Pulmonary artery endothelial cell (primary cell): ENCODE measurements around the gene CD6. TPM values are rescaled to one million over a fixed set of nuclear protein-coding genes. Genes with fewer than 3 reads are reported as not detected.
"Not testable (repeated sequence)": the region's sequence is repeated elsewhere in the genome, so short reads cannot be mapped to it uniquely, and the experiment has no call there.

Source experiments
- DNase-seq: peaks from one replicate; pipeline ENCODE4 v3.0.0-alpha.2; 2011; ENCODE audit warnings: low read depth, low spot score
- total RNA-seq: library from RNA; depleted of rRNA; stranded (reverse); fragments of >200 nt; gene quantifications from 2 replicates; pipeline ENCODE4 v1.2.3, GENCODE V29; 2014

CD6 gene
- total RNA-seq, 1 donor from 2014 or later = not detected

DNA sequence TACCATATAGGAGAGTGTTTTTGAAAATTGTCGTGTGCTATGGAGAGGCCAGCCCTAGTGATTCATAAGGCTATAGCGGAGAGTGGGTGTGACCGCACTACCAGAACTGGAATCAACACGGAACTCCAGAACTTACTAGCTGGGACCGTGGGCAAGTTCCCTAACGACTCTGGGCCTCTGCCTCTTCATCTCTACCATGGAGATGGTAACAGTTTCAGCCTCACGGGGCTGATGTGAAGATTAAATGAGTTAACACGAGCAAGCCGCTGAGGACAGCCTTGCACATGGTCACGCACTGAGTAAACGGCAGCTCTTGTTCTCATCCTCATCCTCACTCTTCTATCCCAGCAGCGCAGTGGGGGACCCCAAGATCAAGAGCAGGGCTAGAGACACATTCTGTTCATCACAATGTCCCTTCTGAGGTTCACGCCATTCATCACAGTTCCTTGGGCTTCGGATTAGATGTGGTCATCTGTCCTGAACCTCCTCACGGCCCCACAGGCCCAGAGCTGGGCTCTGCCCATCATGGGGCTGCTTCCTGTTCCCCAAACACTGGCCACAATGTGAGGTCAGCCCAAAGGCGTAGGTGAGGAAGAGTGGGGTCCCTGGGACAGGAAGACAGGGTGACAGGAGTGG, 83.6 kb downstream of the CD6 start:
- DNase-seq = no peak

DNA sequence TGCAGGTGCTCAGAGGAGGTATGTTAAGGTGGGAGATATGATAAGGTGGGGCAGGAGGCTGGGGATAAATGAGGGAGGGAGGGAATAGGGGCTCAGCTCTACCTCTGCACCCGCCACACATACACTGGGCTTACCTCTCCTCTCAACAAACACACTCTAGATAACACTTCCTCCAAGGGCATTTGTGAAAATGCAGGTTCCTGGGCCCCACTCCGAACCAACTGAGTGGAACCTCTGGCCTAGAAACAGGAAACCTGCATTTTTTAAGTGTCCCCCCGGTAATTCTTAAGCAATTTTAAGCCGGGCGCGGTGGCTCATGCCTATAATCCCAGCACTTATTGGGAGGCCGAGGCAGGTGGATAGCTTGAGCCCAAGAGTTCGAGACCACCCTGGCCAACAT, 84.3 kb downstream of the CD6 start:
- DNase-seq = no peak

DNA sequence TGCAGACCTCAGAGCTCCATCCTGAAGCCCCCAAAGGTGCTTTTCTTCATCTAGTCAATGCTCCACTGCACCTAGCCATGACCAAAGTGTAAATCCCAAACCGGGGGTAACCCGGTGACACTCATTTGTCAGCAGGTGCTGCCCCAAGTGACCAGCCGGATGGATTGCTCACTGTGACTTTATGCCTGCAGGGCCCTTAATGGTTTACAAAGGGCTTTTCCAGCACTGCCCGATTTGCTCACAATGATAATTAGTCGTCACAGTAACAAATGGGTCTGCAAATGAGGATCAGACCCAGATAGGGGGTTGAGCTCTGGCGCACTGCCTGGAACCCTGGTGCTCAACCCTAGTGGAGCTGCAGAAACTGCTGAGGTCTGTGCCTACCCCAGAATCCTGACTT, 85.1 kb downstream of the CD6 start:
- no peak for DNase-seq

GRCh38 chr11:61056981-61057380, 85.5 kb downstream of the CD6 start:
- DNase-seq = no peak

- DNase-seq = no peak
Observed at GRCh38 chr11:61057615-61058014, 86.1 kb downstream of the CD6 start.

DNA sequence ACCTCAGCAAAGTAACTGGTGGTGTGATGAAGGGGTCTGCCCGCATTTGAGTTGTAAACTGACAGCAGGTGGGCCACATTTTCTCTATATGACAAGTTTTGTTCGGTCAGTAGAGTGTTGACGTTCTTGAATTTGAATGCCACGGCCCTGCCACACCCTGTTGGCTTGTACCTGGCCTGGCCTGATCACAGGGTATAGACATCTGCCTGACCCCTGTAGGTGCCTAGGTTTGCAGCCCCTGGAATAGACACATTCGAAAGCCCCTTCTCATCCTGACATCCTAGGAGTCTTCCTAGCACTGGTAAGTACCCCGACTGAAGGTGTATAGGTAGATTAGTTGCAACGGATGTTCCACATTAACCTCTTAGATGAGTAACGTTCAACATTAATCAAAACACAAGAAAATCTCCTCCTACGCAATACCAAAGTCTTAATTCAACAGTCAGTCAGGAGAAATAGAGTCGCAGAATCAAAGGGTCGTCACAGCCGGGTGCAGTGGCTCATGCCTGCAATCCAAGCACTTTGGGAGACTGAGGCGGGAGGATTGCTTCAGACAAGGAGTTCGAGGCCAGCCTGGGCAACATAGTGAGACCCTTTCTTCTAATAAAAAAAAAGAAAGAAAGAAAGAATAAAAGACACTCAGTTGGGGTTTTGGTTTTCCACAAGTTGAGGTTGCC, 87.2 kb downstream of the CD6 start:
- no peak for DNase-seq

- DNase-seq = no peak
Observed at GRCh38 chr11:61059260-61059752, 87.8 kb downstream of the CD6 start.

- no peak for DNase-seq
Observed at GRCh38 chr11:61061081-61061826, 89.8 kb downstream of the CD6 start.

GRCh38 chr11:61062181-61062930, 90.9 kb downstream of the CD6 start:
- DNase-seq = no peak

DNA sequence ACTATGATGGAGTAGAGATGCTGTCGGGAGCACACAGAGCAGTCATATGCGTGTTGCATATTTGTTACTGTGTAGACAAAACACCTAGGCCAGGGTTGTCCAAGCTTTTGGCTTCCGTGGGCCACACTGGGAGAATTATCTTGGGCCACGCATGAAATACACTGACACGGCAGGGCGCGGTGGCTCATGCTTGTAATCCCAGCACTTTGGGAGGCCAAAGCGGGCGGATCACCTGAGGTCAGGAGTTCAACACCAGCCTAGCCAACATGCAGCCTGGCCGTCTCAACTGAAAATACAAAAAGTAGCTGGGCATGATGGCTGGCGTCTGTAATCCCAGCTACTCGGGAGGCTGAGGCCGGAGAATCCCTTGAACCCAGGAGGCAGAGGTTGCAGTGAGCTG, 93.8 kb downstream of the CD6 start:
- DNase-seq = not testable (repeated sequence)

DNA sequence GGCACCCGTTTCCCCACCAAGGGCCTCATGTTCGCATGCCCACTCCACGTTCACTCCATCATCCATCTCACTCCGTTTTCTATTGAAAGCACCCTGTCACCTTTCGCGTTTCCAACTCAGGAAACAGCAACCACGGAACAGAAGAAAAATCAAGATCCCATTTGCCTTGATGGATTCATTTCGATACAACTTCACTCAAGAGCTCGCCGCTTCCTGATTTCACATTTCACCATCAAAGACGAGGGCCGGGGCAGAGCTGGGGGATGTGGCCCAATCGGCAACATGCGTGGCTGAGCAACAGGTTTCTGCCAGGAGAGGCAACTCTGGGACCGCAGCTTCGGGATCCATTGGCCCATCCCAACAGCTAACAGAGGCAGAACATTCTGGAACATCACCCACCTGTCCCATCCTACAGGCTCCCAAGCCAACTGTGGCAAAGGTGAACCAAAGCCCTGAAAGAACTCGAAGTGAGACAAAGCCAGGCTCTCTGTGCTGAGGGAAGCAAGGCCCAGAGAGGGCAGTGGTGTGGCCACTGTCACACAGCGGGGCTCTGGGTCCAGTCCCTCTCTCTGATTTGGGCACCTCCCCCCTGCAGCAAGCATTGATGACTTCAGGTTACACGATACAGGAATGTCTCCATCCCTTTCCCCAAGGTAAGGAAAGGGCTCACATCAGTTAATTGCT, 94.6 kb downstream of the CD6 start:
- DNase-seq = no peak

GRCh38 chr11:61066645-61067044, 95.2 kb downstream of the CD6 start:
- no peak for DNase-seq

- no peak for DNase-seq
Observed at GRCh38 chr11:61067782-61068446, 96.4 kb downstream of the CD6 start.

GRCh38 chr11:61068581-61068980, 97.1 kb downstream of the CD6 start:
- DNase-seq = no peak

DNA sequence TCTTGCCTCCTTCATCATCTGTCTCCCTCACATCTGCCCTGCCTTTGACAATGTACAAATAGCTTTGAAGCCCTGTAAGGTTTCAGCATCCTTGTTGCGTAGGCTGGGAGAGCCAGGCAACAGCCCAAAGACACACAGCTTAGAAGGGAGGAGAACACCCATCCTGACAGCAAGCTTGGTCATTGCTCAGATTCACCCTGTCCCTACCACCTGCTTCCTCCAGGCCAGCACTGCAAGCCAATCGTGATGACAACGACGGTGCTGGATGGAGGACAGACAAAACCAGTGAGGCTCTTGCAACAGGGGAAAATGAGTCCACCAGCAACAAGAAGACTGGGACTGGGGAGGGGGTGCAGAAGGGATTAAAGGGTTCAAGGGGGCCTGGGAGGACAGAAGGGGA, 97.9 kb downstream of the CD6 start:
- DNase-seq = no peak

Other genes with a start within 250 kb of the CD6 start
- not detected in 2 replicates for gene MS4A18, start 247.0 kb upstream of the CD6 start, total RNA-seq
- not detected in 2 replicates for gene MS4A15, start 214.8 kb upstream of the CD6 start, total RNA-seq
- not detected in 2 replicates for gene MS4A10, start 186.3 kb upstream of the CD6 start, total RNA-seq
- gene CCDC86, start 129.6 kb upstream of the CD6 start, total RNA-seq = 23.9 and 33.9 TPM in 2 replicates
- under 0.01 and 0.04 TPM in 2 replicates for gene PTGDR2, start 115.7 kb upstream of the CD6 start, total RNA-seq
- not detected in 2 replicates for gene ZP1, start 104.1 kb upstream of the CD6 start, total RNA-seq
- 71.9 and 78.7 TPM in 2 replicates for gene PRPF19, start 65.1 kb upstream of the CD6 start, total RNA-seq
- 70.9 and 95.5 TPM in 2 replicates for gene TMEM109, start 57.5 kb upstream of the CD6 start, total RNA-seq
- 55.7 and 62.6 TPM in 2 replicates for gene TMEM132A, start 47.2 kb upstream of the CD6 start, total RNA-seq
- 6.6 and 8.7 TPM in 2 replicates for gene SLC15A3, start 19.5 kb upstream of the CD6 start, total RNA-seq
- gene CD5, start 130.8 kb downstream of the CD6 start, total RNA-seq = not detected in 2 replicates
- gene VPS37C, start 189.7 kb downstream of the CD6 start, total RNA-seq = 11.0 and 12.5 TPM in 2 replicates
- not detected in 2 replicates for gene PGA3, start 231.8 kb downstream of the CD6 start, total RNA-seq